Caco-2 (cell line): Measurements from ENCODE around the gene SDR39U1. TPM values are rescaled to one million over a fixed set of nuclear protein-coding genes. Genes with fewer than 3 reads are reported as not detected.

Source experiments
- BruUV-seq: library from RNA; stranded (reverse); fragments of 400-500 nt; replicated peaks from 2 replicates; lab custom pipeline; 2021; lab: Mats Ljungman, UMichigan
- CTCF ChIA-PET: fragments of 300-600 bp; sonication (Branson Sonifier 250); formaldehyde crosslinking; loops from one replicate; lab custom pipeline; 2022; ENCODE audit warnings: antibody characterized with exemption; lab: Charles Lee
- POLR2A ChIA-PET: fragments of 300-600 bp; sonication (Branson Sonifier 250); formaldehyde crosslinking; loops from one replicate; lab custom pipeline; 2022; ENCODE audit warnings: antibody characterized with exemption; lab: Charles Lee
- DNase-seq, 2 experiments: peaks; one replicate each; pipeline versions ENCODE4 v3.0.0 to v3.0.0-alpha.2; 2020 to 2022
- H3K27me3 ChIP-seq: replicated peaks from 2 replicates; pipeline ENCODE4 v1.6.0; 2011; ENCODE audit warnings: low read length; ENCODE audit not compliant: control insufficient read depth, insufficient read depth
- H3K36me3 ChIP-seq: 2 replicates; pipeline ENCODE4 v1.5.1; 2011; ENCODE audit warnings: low read length; ENCODE audit not compliant: control insufficient read depth, insufficient read depth
- H3K4me1 ChIP-seq: fragments of 250-450 bp; sonication (Bioruptor Pico); 2 replicates; pipeline ENCODE4 v1.5.1; 2020; ENCODE audit warnings: mild to moderate bottlenecking
- H3K4me3 ChIP-seq: 2 replicates; pipeline ENCODE4 v1.5.1; 2011; ENCODE audit warnings: low read depth, mild to moderate bottlenecking, control low read depth, low read length
- H3K9me3 ChIP-seq: fragments of 250-450 bp; sonication (Bioruptor Pico); 2 replicates; pipeline ENCODE4 v1.5.1; 2020; ENCODE audit warnings: mild to moderate bottlenecking, moderate library complexity
- H3K27ac Mint-ChIP-seq: one replicate; pipeline ENCODE4 v1.8.0; 2022; ENCODE audit warnings: mixed read lengths; ENCODE audit not compliant: unreplicated experiment
- H3K27me3 Mint-ChIP-seq: one replicate; pipeline ENCODE4 v1.8.0; 2022; ENCODE audit warnings: mixed read lengths; ENCODE audit not compliant: insufficient read depth, unreplicated experiment
- H3K36me3 Mint-ChIP-seq: one replicate; pipeline ENCODE4 v1.8.0; 2022; ENCODE audit warnings: mild to moderate bottlenecking, mixed read lengths; ENCODE audit not compliant: insufficient read depth, unreplicated experiment
- H3K4me1 Mint-ChIP-seq: one replicate; pipeline ENCODE4 v1.8.0; 2022; ENCODE audit warnings: low read depth, mixed read lengths; ENCODE audit not compliant: unreplicated experiment
- H3K4me3 Mint-ChIP-seq: one replicate; pipeline ENCODE4 v1.8.0; 2022; ENCODE audit warnings: mild to moderate bottlenecking, moderate library complexity, mixed read lengths; ENCODE audit not compliant: unreplicated experiment
- H3K9me3 Mint-ChIP-seq: one replicate; pipeline ENCODE4 v1.8.0; 2022; ENCODE audit warnings: mixed read lengths; ENCODE audit not compliant: unreplicated experiment
- intact Hi-C: fragments of 100-400 bp; cut with micrococcal nuclease; formaldehyde crosslinking; loops from one replicate; pipeline ENCODE4 v1.10.0; 2022; ENCODE audit not compliant: unreplicated experiment
- total RNA-seq: library from RNA; stranded (reverse); gene quantifications from 2 replicates; pipeline ENCODE4 v1.2.3, GENCODE V29; 2022
- TF ChIP-seq, protein P1 (sequence below), 2 experiments: fragments of 200-600 bp in 1 of 2; IDR thresholded peaks; 1 replicate in 1 of 2; 2 replicates in 1 of 2; pipeline versions ENCODE4 v1.5.1 to v1.8.0; 2011 to 2022; ENCODE audit warnings: antibody characterized with exemption in 1 of 2, control low read depth in 1 of 2, inconsistent platforms in 1 of 2, low read depth in 1 of 2, low read length in 1 of 2, mild to moderate bottlenecking in 1 of 2, moderate library complexity in 1 of 2; ENCODE audit not compliant: insufficient read depth in 1 of 2, severe bottlenecking in 1 of 2, unreplicated experiment in 1 of 2

The SDR39U1 gene
- total RNA-seq, 1 experiment from 2014 or later: 44.1 TPM

DNA sequence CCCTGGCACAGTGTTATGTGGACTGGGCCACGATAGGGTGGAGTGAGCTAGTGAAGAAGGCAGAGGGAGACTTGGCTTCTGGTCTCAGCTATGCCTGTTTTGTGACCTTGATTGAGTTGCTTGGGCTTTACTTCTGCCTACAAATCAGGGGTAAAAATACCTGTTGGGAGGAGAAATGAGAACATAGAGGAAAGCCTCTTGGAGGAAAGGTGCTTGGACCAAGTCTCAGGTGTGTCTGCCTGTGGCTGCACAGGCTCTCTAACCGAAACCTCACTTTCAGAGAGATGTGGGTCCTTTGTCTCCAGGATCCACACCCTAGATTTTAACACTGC, 4.9 kb downstream of the SDR39U1 start:
- Mint-ChIP-seq H3K4me1 (peaks cover 14% of the 10 kb centered on the region), H3K9me3 (no peaks in the 10 kb centered on the region), H3K27ac (no peak overlapping the region), H3K27me3 (no peaks in the 10 kb centered on the region), H3K36me3 (peaks cover 58% of the 10 kb centered on the region), H3K4me3 (no peak overlapping the region)
- Histone ChIP-seq H3K36me3 (peaks cover 4% of the 10 kb centered on the region), H3K27me3 (no peaks in the 10 kb centered on the region), H3K9me3 (no peaks in the 10 kb centered on the region), H3K4me1 (no peaks in the 10 kb centered on the region; the same call in 1 of the 2 replicates), H3K4me3 (no peak overlapping the region)
- TF ChIP-seq, protein P1, sequence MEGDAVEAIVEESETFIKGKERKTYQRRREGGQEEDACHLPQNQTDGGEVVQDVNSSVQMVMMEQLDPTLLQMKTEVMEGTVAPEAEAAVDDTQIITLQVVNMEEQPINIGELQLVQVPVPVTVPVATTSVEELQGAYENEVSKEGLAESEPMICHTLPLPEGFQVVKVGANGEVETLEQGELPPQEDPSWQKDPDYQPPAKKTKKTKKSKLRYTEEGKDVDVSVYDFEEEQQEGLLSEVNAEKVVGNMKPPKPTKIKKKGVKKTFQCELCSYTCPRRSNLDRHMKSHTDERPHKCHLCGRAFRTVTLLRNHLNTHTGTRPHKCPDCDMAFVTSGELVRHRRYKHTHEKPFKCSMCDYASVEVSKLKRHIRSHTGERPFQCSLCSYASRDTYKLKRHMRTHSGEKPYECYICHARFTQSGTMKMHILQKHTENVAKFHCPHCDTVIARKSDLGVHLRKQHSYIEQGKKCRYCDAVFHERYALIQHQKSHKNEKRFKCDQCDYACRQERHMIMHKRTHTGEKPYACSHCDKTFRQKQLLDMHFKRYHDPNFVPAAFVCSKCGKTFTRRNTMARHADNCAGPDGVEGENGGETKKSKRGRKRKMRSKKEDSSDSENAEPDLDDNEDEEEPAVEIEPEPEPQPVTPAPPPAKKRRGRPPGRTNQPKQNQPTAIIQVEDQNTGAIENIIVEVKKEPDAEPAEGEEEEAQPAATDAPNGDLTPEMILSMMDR (IDR thresholded peaks at IDR 0.05; ENCODE audit: insufficient read depth in 1 of 2, low read depth in 1 of 2, low read length in 1 of 2, severe bottlenecking in 1 of 2, unreplicated experiment in 1 of 2): no peak
- BruUV-seq: no TSS peak
- POLR2A ChIA-PET: interaction anchor here (0.7 kb wide), 1 partner anchor 71 kb away, joined by 3 read pairs; no protein-coding TSS in a partner anchor
- intact Hi-C loops: loop anchor here (2.0 kb wide), 1 partner anchor 195 kb away; the partner anchor contains the start of gene TINF2
- no peak for DNase-seq
- CTCF ChIA-PET: interaction anchor here (0.5 to 4.1 kb wide), 3 partner anchors 39 to 105 kb away, joined by 3 to 37 read pairs (median 22); partner anchors contain the start of gene NYNRIN

DNA sequence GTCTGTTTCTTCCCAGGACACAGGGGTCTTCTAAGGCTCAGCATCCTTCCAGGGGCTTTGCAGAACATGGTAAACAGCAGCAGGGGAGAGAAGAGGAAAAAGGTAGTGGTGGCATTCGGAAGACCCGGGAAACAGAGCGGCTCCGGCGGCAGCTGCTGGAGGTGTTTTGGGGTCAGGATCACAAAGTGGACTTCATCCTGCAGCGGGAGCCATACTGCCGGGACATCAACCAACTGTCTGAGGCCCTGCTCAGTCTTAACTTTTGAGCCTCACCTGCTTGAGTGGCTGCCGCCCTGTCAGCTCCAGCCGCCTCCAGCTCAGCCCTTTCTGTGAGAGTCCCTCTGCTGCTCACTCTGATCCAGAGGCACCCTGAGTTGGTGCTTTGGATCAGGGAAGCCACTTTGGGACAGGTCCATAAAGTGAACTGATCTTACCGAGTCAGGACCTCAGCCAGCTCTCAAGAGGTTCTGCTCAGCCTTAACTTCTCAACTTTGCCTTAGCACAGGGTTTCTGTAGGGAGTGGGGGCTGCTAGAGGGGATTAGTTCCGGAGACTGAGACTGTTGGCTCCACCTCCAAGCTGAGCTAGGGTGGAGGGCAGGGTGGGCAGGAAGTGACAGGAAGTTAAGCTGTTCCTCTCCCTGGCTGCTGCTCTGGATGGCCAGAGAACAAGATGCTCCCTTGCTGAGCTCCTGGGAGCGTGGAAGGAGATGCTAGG, 5.4 kb downstream of the SDR39U1 start:
- peaks cover 7% of the 10 kb centered on the region for H3K36me3 ChIP-seq

More for the DNA sequence above, 5.4 kb downstream of the SDR39U1 start:
- Mint-ChIP-seq H3K4me1 (peaks cover 14% of the 10 kb centered on the region), H3K27me3 (no peaks in the 10 kb centered on the region), H3K9me3 (no peaks in the 10 kb centered on the region), H3K36me3 (peaks cover 53% of the 10 kb centered on the region), H3K4me3 (no peak overlapping the region), H3K27ac (no peak overlapping the region)
- no peak for DNase-seq
- ChIA-PET POLR2A (interaction anchor here (0.5 to 0.7 kb wide), 2 partner anchors 70 to 108 kb away, joined by 3 read pairs; no protein-coding TSS in a partner anchor), CTCF (interaction anchor here (0.5 to 4.1 kb wide), 4 partner anchors 38 to 109 kb away, joined by 3 to 37 read pairs (median 12); partner anchors contain the start of gene NYNRIN)
- no peak overlapping the region for H3K4me3 ChIP-seq
- no peaks in the 10 kb centered on the region for H3K9me3 ChIP-seq
- intact Hi-C loops: loop anchor here (2.0 kb wide), 1 partner anchor 194 kb away; the partner anchor contains the start of gene TINF2
- no peaks in the 10 kb centered on the region; the same call in 1 of the 2 replicates for H3K4me1 ChIP-seq
- H3K27me3 ChIP-seq: no peaks in the 10 kb centered on the region
- TF ChIP-seq, protein P1 (IDR thresholded peaks at IDR 0.05; ENCODE audit: insufficient read depth in 1 of 2, low read depth in 1 of 2, low read length in 1 of 2, severe bottlenecking in 1 of 2, unreplicated experiment in 1 of 2): no peak
- no TSS peak for BruUV-seq
